HEK293T (cell line): ENCODE measurements around the gene DBP.

Source experiments
- CTCF ChIA-PET: fragments of 350-600 bp; formaldehyde crosslinking; extraction: SDS; loops from one replicate; lab custom pipeline; 2021; ENCODE audit warnings: antibody characterized with exemption, inconsistent platforms; lab: Yijun Ruan, JAX
- POLR2A ChIA-PET: fragments of 350-600 bp; formaldehyde crosslinking; extraction: SDS; loops from one replicate; lab custom pipeline; 2020; ENCODE audit warnings: antibody characterized with exemption, inconsistent platforms; lab: Yijun Ruan, JAX
- DNase-seq: peaks from one replicate; pipeline ENCODE4 v3.0.0; 2012; ENCODE audit warnings: mixed read lengths; ENCODE audit errors: extremely low spot score
- ARNT ChIP-seq: fragments of 450-650 bp; IDR thresholded peaks from 2 replicates; pipeline ENCODE4 v1.6.1; 2017; ENCODE audit warnings: mild to moderate bottlenecking
- BHLHE40 ChIP-seq: fragments of 450-650 bp; IDR thresholded peaks from 2 replicates; pipeline ENCODE4 v1.6.1; 2016; ENCODE audit warnings: mild to moderate bottlenecking, moderate library complexity, borderline replicate concordance
- CTBP1 ChIP-seq: fragments of 450-650 bp; IDR thresholded peaks from 2 replicates; pipeline ENCODE4 v1.6.1; 2016; ENCODE audit warnings: borderline replicate concordance
- ELF4 ChIP-seq: fragments of 450-650 bp; IDR thresholded peaks from 2 replicates; pipeline ENCODE4 v1.6.1; 2017; ENCODE audit warnings: antibody characterized with exemption
- FOXA1 ChIP-seq: fragments of 450-650 bp; IDR thresholded peaks from 2 replicates; pipeline ENCODE4 v1.6.1; 2016; ENCODE audit warnings: mild to moderate bottlenecking
- FOXK2 ChIP-seq: fragments of 450-650 bp; IDR thresholded peaks from 2 replicates; pipeline ENCODE4 v1.6.1; 2016; ENCODE audit warnings: mild to moderate bottlenecking
- FOXM1 ChIP-seq: fragments of 450-650 bp; IDR thresholded peaks from 2 replicates; pipeline ENCODE4 v1.6.1; 2017; ENCODE audit warnings: mild to moderate bottlenecking, borderline replicate concordance
- HDGF ChIP-seq: fragments of 450-650 bp; IDR thresholded peaks from 2 replicates; pipeline ENCODE4 v1.6.1; 2017; ENCODE audit warnings: antibody characterized with exemption, borderline replicate concordance
- L3MBTL2 ChIP-seq: fragments of 450-650 bp; conservative IDR thresholded peaks from 2 replicates; pipeline ENCODE4 v1.6.1; 2016; ENCODE audit warnings: mild to moderate bottlenecking
- LEF1 ChIP-seq: fragments of 450-650 bp; IDR thresholded peaks from 2 replicates; pipeline ENCODE4 v1.6.1; 2017; ENCODE audit warnings: mild to moderate bottlenecking, borderline replicate concordance
- NFRKB ChIP-seq: fragments of 450-650 bp; IDR thresholded peaks from 2 replicates; pipeline ENCODE4 v1.6.1; 2016; ENCODE audit warnings: mild to moderate bottlenecking, moderate library complexity
- SP1 ChIP-seq: fragments of 450-650 bp; IDR thresholded peaks from 2 replicates; pipeline ENCODE4 v1.6.1; 2017
- SUZ12 ChIP-seq: fragments of 450-650 bp; IDR thresholded peaks from 2 replicates; pipeline ENCODE4 v1.6.1; 2016; ENCODE audit warnings: mild to moderate bottlenecking
- TARDBP ChIP-seq: fragments of 450-650 bp; IDR thresholded peaks from 2 replicates; pipeline ENCODE4 v1.6.1; 2016
- ZNF384 ChIP-seq: fragments of 450-650 bp; IDR thresholded peaks from 2 replicates; pipeline ENCODE4 v1.6.1; 2016
- TF ChIP-seq, protein P1 (sequence below): fragments of 450-650 bp; IDR thresholded peaks from 2 replicates; pipeline ENCODE4 v1.6.1; 2016

DBP gene

DNA sequence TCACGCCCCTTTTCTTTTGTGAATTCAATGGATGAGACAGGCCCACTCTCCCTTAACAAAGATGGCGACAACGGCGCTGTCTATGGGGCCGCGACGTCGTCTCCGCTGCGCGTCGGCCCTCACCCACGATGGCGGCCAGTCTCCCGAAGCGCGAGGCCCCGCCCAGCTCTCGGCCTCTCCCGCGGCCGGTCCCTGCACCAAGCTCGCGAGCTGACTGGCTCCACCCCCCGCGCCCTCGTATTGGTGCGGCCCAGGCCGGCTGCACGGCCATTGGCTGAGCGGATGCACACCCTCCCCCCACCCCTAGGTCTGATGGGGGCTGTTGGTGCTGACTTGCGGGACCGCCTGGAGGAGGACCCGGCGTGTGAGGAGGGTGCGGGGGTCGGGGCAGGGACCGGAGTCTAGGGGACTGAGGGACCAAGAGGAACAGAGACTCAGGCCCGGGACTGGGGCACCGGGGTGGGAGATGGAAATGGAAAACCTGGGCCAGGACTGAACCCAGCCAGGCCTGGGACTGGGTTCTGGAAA lies 13.0 kb downstream of the DBP start:
- peak; percentile 90 for DNase-seq

DNA sequence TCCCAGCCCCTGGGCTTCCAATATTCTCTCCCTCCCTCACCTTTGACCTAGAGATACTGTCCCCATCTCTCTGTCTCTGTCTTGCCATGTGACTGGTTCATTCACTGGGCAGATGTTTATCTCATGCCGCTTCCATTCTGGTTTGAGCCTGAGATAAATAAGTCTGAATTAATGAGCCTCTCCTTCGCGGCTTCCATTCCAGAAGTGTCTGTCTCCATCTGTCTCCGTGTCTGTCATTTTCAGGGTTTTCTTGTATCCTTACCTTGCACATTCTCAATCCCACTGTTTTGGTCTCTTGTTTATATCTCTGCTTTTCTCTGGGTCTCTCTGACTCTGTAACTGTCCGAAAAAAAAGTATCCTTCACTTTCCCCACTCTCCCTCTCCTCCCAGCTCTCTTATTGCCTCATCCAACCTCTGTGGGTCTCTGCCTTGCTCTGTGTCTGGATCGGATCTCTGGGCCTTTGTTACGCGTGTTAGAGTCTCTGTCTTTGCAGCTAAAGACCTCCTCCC lies 13.6 kb downstream of the DBP start:
- TF ChIP-seq L3MBTL2 (no peak), LEF1 (no peak), TARDBP (no peak), BHLHE40 (no peak), HDGF (no peak), FOXA1 (no peak), SP1 (no peak), FOXM1 (no peak), ELF4 (no peak), NFRKB (no peak), FOXK2 (no peak), ARNT (no peak), ZNF384 (no peak), CTBP1 (no peak), SUZ12 (no peak)
- TF ChIP-seq, protein P1, sequence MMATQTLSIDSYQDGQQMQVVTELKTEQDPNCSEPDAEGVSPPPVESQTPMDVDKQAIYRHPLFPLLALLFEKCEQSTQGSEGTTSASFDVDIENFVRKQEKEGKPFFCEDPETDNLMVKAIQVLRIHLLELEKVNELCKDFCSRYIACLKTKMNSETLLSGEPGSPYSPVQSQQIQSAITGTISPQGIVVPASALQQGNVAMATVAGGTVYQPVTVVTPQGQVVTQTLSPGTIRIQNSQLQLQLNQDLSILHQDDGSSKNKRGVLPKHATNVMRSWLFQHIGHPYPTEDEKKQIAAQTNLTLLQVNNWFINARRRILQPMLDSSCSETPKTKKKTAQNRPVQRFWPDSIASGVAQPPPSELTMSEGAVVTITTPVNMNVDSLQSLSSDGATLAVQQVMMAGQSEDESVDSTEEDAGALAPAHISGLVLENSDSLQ: no peak
- no peak for DNase-seq
- CTCF ChIA-PET: no interaction called here
- POLR2A ChIA-PET: interaction anchor here (1.2 to 3.1 kb wide), 6 partner anchors 8 to 110 kb away, joined by 3 to 21 read pairs (median 5); partner anchors contain the start of gene CA11

More for the DNA sequence above, 13.0 kb downstream of the DBP start:
- TF ChIP-seq NFRKB (no peak), FOXM1 (peak; percentile 55; the same call in 1 of the 2 replicates), SP1 (no peak)
- ChIA-PET POLR2A (interaction anchor here (1.2 to 3.1 kb wide), 6 partner anchors 8 to 110 kb away, joined by 3 to 21 read pairs (median 5); partner anchors contain the start of gene CA11), CTCF (no interaction called here)

DNA sequence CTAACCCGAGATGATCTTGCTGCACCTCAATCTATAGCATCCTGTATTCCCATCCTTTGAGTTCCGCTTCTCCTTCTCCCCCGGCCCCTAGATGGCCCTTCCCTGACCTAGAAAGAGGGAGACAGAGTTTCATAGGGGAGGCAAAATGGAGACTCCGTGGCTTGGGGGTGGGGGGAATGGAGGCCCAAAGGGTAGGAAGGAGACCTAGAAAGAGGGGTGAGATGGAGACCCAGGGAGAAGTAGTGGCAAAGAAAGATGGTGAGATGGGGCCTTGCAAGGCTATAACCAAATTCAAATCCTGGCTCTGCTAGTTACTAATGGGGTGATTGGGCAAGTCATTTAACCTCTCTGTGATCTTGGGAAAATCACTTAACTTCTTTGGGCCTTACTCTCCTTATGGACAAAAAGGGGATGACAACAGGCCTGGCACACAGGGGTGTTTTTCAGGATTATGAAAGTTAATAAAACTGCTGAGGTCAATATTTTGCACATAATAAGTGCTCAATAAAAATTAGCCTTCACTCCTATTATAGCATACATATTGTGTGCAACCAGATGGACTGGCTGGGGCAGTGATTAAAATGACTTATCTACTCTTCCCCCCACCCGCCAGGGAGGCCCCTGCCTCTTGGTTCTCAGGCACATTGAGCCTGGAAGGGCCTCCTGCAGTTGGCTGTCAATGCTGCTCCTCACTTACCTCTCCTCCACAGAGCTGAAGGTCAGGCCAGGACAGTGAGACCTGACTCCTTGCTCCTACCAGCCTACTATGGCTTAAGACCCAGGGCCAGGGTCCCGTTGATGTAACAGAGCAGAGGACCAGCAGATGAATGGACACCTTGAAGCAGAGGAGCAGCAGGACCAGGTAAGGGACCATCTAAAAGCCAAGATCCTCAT lies 17.2 kb downstream of the DBP start:
- TF ChIP-seq FOXM1: no peak
- no peak for TF ChIP-seq LEF1
- no peak for TF ChIP-seq ARNT
- no peak for TF ChIP-seq FOXK2
- no peak for TF ChIP-seq HDGF
- TF ChIP-seq FOXA1: no peak
- TF ChIP-seq NFRKB: no peak
- TF ChIP-seq TARDBP: no peak
- no peak for TF ChIP-seq CTBP1
- no peak for TF ChIP-seq SUZ12
- TF ChIP-seq ELF4: no peak
- no peak for TF ChIP-seq BHLHE40
- no peak for TF ChIP-seq L3MBTL2
- no peak for TF ChIP-seq SP1

DNA sequence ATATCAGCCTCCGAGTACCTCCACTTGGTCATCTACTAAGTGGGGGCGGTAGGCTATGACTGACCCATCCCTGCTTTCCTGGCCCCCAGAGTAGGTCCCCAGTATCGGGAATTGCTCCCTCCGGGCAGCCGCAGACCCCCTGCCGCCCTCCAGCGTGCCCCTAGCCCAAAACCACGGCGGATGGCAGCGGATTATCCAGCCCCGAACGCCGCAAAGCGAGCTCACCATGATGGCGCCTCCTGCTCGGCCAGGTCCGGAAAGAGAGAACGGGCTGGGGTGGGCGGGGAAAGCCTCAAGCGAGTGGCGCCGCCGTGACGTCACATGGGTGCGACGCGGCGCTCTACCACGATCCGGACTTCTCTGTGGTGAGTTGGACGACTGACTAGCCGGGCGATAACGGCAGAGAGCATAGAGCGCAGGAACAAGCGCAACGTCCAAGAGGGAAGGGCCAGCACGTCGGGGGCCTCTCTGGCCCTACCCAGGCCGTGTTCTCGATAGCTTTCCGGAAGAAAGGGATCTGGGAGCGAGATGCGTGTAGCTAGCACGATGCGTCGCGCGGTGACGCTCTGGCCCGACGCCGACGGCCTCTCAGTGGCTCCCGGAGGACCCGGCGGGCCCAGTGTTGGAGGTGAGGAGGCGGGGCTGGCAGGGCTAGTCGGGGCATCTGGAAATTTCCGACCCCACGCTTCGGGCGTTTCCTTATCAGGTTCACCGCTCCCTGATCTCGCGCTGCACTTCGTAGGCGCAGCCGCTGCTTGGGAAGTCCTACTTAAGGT lies 18.1 kb downstream of the DBP start, which contains the start of the genes RPL18 and SPHK2:
RPL18 (minus strand) TSS at position 263 of the 776 bp plus-strand sequence; CDS start at position 228, 35 bp downstream.
SPHK2 (plus strand) TSS at position 591 of the 776 bp plus-strand sequence. CDS start 1,009 bp downstream, outside the sequence.
- ChIA-PET POLR2A (interaction anchor here (0.5 to 4.5 kb wide), 33 partner anchors 9 to 294 kb away, joined by 3 to 88 read pairs (median 4); partner anchors contain the start of genes BCAT2, CA11, DBP and EMP3), CTCF (no interaction called here)
- TF ChIP-seq SUZ12 (no peak), HDGF (peak; percentile 99; the same call in 1 of the 2 replicates), NFRKB (peak; percentile 65), L3MBTL2 (peak; percentile 50; the same call in 1 of the 2 replicates), ELF4 (peak; percentile 74), SP1 (no peak), ARNT (0 out of 2 replicates have a peak, but pooled peaks have one; percentile 19), FOXK2 (no peak)
- TF ChIP-seq, protein P1: 0 out of 2 replicates have a peak, but pooled peaks have one; percentile 18
- DNase-seq: peak; percentile 96

More for the DNA sequence above, 17.2 kb downstream of the DBP start:
- DNase-seq: no peak
- POLR2A ChIA-PET: interaction anchor here (0.8 to 4.5 kb wide), 32 partner anchors 8 to 295 kb away, joined by 3 to 88 read pairs (median 4); partner anchors contain the start of genes BCAT2, CA11, DBP and EMP3
- CTCF ChIA-PET: no interaction called here

DNA sequence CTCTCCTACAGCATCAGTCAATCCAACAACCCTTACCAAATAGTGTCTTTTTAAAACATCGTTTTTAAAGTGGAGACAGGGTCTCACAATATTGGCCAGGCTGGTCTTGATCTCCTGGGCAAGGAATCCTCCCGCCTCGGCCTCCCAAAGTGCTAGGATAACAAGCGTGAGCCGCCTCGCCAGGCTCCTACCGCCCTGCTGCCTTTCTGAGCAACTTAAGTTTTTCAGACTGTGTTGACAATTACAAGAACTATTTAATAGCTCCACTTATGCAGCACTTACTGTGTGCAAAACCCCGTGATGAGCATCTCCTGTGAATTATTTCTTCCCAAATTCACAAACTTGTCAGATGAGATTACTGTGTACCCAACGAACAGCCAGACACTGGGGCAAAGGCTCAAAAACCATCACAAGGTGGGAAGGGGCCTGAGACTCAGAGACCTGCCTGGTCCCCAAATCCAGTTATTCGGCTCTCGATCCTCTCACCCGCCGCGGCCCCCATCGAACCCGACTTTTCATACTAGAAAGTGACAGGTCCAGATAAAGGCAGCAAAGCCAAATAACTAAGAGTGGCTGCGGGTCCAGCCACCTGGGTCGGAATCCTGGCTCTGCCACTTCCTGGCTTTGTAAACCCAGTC lies 18.8 kb downstream of the DBP start:
- POLR2A ChIA-PET: interaction anchor here (1.0 to 4.5 kb wide), 16 partner anchors 9 to 294 kb away, joined by 3 to 88 read pairs (median 4); partner anchors contain the start of genes CA11, DBP, EMP3 and PPP1R15A
- TF ChIP-seq ARNT: no peak
- no peak for TF ChIP-seq SP1
- TF ChIP-seq FOXK2: no peak
- no peak for TF ChIP-seq LEF1
- CTCF ChIA-PET: interaction anchor here (0.6 kb wide), 1 partner anchor 10 kb away, joined by 3 read pairs; no protein-coding TSS in a partner anchor
- DNase-seq: no peak
